HL-60/S4 (cell line): ENCODE data around the gene SLC6A7.
"Not testable (repeated sequence)": the region's sequence is repeated elsewhere in the genome, so short reads cannot be mapped to it uniquely, and the experiment has no call there.

ENCODE experiments used
- in situ Hi-C: fragments of 300-500 bp; cut with MboI; formaldehyde crosslinking; loops from 2 replicates; pipeline ENCODE4 v1.14.3; 2022; ENCODE audit warnings: low sequenced_read_pairs

Gene SLC6A7

DNA sequence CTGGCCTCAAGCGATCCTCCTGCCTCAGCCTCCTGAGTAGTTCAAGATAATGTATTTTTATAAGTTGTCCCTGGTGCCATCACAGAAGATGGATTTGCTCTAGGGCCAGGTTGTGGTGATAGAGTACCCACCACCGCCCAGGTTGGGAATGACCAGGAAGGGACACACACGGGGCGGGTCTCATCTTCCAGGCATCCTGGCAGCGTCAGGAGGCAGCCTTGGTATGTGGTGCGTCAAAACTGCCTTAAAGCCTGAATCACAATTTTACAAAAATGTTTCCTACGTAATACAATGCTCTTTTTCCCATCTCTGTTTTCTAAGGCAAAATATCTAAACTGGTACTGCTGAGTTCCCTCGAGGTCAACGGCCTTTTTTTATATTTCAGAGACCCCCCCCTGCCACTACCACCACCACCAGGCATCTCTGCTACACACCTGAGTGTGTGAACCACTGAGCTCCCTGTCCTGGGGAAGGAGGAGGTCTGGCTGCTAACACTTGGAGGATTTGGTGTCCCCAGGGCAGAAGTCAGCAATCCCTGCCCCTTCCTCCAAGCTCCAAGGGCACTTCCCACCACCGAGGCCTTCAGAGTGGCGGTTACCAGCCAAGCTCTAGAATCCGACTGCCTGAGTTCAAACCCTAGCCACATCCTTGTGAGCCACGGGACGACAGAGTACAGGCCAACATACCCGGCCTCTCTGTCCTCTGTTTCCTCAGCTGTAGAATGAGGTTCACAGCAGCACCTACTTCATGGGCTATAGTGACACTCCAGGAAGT is 47.3 kb downstream of the SLC6A7 start:
- in situ Hi-C loops: no loop called here

DNA sequence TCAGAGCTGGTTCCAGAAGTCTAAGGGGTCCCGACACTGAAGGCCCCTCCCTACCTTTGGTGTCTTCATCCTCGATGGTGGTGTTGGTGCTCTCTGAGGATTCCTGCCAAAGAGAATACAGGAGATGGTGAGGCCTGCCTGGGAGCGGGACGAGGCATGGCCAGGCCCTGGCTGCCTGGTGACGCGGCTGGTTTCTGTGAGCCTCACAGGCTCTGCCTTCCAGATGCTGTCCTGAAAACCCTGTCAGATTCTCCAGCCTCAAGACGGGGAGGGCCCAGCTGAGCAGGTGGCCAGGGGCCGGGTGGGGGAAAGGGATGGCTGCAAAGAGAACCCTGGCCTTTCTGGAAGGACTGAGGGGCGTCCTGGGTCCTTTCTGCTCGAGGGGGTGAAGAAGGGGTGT is 48.8 kb downstream of the SLC6A7 start:
- in situ Hi-C loops: no loop called here

DNA sequence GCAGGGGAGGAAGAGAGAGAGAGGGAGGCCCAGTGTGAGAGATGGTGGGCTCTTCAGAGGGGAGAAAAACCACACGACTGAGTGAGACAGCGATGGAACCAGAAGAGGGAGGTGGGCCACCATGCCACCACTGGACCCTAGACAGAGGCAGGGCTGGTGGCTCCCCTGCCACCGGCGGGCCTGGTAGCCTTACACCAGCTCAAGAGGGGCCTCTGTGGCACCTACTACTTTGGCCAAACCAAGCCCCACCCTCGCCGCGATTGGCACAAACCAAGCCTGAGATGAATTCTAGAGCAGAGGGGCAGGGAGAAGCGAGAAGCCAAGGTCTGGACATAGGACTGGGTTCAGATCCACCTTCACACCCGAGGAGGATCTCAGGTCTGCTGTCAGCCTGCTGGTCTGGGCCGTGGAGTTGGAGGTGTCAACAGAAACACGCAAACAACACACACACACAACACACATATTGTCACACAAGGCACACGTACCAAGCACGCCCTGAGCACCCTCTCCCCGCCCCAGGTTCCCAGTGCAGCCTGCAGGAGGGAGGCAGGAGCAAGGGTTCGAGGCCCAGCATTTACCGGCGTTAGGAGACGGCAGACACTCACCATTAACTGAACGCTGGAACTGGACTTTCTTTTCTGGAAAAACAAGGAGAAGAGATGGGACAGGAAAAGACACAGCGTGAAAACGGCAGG is 49.4 kb downstream of the SLC6A7 start:
- in situ Hi-C loops: no loop called here

DNA sequence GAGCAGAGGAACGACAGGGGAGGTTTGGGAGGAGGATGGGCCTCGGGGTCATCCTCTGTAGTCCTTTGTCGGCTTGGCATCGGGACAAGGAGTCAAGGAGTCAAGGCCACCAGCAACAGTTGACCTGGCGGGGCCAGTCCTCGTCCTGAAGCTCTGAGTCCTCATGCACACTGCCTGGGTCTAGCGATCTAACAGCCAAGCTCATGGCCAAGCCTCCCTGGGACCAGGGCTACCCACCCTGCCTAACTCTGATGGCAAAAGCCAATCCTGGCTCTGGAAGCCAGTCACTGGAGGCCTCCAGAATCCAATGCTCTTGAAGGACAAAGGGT is 49.9 kb downstream of the SLC6A7 start:
- in situ Hi-C loops: no loop called here

DNA sequence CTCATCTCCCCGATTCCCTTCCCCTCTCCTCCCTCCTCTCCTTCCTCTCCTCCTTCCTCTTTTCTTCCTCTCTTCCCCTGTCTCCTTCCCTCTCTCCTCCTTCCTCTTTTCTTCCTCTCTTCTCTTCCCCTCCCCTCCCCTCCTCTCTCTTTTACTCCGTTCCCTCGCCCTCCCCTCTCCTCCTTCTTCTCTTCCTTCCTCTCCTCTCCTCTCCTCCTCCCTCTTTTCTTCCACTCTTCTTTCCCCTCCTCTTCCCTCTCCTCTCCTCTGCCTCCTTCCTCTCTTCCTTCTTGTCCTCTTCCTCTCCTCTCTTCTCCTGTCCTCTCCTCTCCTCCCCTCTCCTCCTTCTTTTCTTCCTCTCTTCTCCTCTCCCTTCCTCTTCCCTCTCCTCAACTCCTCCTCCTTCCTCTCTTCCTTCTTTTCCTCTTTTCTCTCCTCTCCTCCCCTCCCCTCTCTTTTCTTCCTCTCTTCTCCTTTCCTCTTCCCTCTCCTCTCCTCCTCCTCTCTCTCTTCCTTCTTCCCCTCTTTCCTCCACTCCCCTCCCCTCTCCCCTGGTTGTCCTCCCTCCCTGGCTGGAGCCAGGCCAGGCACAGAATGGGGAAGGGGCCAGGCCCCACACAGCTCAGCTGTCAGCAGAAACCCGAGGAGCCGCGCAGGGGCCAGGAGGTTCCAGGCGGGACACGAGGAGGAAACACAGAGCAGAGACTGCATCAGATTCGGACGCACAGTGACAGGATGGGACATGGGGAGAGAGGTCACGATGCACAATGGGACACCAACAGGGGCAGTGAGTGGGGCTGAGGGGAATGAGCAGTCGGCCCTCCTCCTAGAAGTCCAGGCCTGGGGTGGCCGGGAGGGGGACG is 51.7 kb downstream of the SLC6A7 start:
- in situ Hi-C loops: no loop called here

DNA sequence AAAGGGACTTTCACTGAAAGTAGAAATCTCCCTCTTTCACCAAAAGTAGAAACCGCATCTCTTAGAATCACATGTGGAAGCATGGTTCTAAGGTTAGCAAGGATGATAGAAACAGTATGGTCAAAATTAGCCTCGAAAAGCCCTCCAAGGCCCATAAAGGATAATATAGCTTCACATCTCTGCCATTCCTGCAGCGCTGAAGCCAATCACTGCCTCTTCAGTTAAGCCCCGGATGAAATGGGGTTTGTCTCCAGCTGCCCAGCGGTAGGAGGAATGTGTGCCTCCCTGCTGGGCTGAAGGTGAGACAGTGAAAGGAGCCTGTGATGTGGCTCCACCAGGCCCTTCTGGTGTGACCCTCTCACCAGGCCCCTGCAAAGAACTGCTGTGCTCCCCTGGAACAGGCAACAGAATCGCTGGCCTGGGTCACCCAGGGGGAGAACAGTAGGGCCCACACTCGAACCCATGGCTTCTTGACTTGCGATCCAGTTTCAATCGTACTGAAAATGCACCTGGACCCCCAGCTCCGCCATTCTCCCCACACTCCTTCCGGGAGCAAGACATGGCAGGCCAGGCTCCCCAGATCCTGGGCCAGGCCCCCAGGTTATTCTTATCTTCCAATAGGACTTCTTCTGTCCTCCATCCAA is 52.5 kb downstream of the SLC6A7 start:
- in situ Hi-C loops: no loop called here

DNA sequence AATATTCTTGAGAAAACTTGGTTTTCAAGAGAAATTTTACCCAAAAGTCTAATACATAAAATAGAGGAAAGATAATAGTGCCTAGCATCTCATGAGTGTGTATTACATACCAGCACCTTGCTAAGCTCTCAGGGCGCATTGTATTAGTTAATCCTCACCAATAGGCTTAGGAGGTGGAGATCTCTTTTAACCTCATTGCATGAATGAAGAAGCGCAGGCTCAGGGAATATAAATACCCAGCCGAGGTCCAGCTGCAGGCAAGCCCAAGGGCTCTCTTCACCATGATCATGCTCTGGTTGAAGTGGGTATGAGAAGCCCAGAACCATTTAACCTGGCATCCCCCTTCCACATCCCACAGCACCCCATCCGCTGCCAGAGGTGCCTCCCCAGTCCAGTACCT is 53.7 kb downstream of the SLC6A7 start:
- in situ Hi-C loops: no loop called here

DNA sequence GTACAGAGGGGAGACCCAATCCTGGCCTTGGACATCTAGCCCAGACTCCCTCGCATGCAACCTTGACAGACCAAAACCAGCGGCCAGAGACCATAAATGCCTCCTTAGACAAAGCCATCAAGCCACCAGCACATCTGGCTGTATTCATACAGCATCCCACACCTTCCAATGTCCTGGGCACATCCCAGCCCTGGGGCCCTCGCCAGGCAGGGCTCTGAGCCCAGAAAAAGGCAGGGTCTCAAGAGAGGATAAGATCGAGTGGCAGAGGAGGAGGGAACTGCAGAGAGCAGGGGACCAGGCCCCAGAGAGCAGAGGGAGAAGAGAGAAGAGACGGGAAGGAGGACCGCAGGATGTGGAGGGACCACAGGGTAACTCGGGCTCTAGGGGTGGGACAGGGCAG is 54.3 kb downstream of the SLC6A7 start:
- in situ Hi-C loops: no loop called here

DNA sequence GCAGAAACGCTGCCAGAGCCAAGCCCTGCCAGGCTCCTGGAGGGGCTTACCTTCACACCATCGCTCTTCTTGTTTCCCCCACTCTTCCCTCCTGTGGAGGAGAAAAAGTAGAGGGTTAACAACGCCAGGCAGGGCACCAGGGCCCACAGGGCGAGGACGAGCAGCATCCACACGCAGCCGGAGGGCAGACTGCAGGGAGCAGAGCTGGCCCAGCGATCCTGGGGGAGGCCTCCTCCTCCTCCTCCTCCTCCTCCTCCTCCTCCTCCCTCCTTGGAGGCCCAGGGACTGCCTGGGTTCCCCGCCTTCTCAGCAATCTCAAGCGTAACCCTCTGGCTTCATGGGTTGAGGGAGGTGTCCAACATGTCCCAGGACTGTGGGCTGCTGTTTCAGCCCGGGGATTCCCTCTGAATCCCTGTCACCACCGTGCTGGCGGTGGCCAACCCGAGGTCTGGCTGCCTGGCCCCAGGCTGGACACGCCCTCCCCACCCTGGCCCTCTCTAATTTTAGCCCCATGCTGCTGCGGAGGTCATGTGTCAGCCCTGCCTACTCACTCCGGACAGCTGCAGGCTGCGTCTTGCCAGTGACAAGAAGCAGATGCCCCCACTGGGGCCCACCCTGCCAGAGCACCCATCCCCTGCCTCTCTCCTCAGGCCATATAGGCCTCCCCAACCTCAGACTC is 55.4 kb downstream of the SLC6A7 start:
- in situ Hi-C loops: no loop called here

DNA sequence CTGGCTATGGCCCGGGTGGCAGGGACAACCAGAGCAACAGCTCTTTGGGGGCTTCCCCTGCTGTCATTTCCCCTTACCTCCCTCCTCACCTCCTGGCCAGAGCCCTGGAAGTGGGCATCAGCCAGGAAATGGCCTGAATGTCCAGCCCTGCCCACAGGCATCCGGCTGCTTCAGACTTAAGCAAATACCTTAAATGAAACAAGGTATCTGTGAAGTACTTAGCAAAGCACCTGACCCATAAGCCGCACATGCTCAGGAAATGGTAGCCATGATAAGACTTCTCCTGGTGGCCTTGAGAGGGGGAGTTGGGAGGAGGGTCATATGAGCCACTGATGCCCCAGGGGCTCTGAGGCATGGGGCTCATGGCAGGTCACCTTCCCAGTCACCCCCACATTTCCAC is 55.9 kb downstream of the SLC6A7 start:
- in situ Hi-C loops: no loop called here

DNA sequence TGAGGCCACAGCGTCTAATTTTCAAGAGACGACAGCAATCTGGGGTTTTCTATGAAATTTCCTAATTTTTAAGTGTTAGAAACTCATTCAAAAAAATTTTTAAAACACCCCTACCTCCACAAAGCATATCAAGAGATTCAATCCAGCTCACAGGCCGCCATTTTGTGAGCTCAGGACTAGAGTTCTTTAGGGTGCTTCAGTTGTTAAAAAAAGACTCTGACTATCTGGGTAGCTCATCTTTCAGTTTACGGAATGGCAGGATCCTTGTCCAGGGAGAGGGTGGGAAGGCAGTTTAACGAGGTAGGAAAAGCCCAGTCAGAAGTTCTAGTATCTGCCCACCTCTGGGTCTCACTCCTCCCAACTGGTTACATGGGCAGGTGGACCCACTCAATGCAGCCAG is 56.6 kb downstream of the SLC6A7 start:
- in situ Hi-C loops: no loop called here

DNA sequence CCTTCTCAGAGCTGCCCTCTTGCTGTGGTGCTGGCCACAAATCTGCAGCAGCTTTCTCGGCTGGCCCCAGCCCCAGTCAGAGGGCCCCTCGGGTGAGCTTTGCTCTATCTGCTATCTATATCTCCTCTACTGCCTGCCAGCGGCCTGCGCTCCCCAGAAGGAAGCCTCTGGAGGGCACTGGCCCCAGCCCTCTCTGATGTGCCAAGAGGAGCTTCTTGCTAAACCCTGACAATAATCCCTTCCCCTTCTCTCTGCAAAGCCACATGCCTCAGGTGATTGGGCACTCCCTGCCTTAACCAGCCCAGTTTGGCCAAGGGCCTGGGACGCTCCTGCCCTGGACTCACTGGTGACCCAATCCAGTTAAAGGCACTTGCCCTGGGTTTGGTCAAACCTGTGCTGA is 57.0 kb downstream of the SLC6A7 start:
- in situ Hi-C loops: no loop called here

DNA sequence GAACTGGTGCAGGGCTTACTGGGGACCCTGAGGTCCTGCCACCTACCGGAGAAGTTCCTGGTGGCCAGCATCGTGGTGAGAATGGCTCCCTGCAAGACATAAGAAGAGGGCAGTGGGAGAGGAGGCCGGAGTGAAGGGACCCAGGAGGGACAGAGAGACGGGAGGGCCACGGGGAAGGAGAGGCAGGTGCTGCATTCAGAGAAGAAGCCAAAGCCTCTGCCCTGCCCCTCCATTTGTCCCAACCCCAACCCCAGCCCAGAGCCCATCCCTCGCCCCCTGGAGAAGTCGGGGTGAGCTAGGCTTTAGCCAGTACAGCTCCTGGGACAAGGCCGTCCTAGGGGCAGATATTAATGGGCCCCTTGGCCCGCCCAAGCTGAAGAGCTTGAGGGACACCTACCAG is 57.9 kb downstream of the SLC6A7 start:
- in situ Hi-C loops: no loop called here

DNA sequence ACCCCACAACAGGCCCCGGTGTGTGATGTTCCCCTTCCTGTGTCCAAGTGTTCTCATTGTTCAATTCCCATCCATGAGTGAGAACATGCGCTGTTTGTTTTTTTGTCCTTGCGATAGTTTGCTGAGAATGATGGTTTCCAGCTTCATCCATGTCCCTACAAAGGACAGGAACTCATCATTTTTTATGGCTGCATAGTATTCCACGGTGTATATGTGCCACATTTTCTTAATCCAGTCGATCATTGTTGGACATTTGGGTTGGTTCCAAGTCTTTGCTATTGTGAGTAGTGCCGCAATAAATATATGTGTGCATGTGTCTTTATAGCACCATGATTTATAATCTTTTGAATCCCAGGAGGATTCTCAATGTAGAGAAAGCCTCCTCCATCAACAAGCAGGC is 58.6 kb downstream of the SLC6A7 start:
- in situ Hi-C loops: not testable (repeated sequence)

DNA sequence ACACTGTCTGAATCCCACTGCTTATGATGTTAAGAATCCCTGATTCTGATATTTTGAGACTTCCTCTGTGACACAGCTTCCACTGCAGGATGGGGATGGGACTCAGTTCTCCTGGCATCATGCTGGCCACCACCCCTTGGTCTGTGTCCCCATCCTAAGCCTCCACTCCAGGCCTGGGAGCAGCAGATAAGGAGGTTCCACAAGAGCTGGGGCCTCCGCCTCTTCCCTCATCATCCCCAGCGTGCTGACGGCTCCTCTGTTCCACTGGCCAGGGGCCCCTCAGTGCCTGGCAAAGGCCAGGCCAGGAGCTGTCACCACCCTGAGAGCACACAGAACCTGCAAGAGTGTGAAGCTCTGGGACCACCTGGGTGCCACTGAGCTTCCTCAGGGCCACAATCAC is 59.1 kb downstream of the SLC6A7 start:
- in situ Hi-C loops: no loop called here

DNA sequence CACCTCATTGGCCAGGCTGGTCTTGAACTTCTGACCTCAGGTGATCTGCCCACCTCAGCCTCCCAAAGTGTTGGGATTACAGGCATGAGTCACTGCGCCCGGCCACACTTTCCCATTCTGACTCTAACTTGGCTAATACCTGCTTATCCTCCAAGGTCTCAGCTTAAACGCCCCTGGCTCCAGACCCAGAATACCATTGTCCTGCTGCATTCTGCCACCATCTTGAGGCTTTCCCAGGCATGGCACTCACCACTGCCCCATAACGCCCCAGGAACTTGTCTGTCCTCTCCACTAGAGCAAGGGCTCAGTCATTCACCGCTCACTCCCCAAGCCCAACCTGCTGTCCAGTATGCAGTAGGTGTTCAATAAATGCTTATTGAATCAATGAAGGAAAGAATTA is 59.9 kb downstream of the SLC6A7 start:
- in situ Hi-C loops: no loop called here

DNA sequence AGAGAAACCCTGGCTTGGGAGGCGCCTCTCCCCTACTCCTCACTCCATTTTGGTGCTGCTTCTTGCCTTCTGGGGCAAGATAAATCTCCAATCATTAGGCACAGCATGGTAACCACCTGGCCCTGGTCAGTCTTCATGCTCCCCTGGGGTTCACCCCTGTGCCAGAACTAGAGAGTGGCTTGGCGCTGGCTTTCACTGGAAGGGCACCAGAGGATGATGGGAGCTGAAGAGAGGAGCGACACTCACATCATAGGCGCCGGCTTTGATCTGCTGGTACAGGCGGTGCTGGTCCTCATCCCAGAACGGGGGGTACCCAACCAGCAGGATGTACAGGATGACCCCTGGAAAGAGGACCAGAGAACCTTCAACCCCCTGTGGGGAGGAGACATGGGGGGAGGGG is 61.6 kb downstream of the SLC6A7 start:
- in situ Hi-C loops: no loop called here

DNA sequence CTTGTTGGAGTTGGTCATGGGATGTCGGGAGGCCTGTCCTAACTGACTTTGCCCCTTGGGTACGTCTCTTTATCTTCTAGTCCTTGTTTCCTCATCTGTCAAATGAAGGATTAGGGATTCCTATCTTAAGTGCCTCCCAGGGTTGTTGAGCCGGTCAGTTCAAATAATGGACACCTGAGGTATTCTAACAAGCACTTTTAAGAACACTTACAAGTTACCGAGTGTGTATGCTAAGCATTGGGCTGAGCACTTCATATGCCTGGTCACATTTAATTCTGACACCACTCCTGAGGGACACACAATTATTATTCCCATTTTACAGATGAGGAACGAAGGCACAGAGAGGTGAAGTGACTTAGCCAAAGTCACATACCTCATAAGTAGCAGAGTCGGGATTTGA is 62.6 kb downstream of the SLC6A7 start:
- in situ Hi-C loops: no loop called here

DNA sequence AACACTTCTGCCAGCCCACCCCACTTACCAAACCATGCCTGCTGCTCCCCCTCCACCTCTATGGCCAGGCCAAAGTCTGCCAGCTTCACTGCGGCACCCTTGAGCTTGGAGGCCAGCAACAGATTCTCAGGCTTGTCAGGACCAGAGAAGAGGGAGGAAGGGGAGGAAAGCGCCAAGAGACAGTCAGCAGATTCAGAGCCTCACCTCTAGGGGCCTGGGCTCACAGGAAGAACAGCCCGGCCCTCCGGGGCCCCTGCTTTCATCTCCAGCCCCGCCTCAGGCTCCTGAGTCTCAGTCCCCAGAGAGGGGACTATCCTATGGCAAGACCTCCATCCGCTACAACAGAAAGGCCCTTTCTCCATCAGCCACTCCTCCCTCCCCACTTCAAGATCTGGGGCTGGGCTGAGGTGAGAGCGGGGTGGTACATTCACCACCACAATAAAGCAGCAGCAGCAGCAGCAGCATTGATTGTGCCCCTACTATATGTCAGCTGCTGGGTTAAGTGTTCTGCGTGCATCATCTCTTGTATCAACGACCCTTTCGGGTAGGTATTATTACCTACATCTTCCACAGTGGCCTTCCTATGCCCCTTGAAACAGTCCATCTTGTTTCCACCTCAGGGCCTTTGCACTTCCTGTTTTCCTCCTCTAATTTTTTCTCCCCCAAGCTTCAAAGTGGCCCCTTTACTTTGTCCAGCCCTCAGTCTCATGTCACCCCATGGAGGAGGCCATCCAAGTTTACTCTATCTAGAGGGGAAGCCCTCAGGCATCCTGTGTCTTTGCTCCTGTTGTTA is 63.8 kb downstream of the SLC6A7 start:
- in situ Hi-C loops: no loop called here

DNA sequence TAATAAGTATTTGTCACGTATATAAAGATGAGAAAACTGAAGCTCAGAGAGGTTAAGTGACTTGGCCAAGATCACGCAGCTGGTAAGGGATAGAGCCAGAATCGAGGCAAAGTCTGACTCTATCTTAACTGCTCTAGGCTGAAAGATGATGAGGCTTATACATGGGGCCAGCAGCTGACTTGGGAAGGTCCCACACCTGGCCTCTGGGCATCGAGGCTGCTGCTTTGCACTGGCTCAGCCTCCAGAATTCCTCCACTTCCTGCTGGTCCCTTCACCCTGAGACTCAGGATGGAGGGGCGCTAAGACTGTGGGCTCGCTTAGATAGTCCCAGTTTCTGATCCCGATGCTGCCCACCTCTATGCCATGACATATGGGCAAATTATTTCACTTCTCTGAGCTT is 64.5 kb downstream of the SLC6A7 start:
- in situ Hi-C loops: no loop called here
